HG02981 (cell line): Measurements from ENCODE around the gene PRKN.
"Not testable (repeated sequence)": the region's sequence is repeated elsewhere in the genome, so short reads cannot be mapped to it uniquely, and the experiment has no call there.

ENCODE experiments used
- ATAC-seq: cut with Tn5 transposase; IDR thresholded peaks from one replicate; pipeline ENCODE4 v1.9.1; 2021; ENCODE audit warnings: mild to moderate bottlenecking, moderate library complexity; ENCODE audit not compliant: unreplicated experiment

PRKN gene

GRCh38 chr6:161313940-161314509, 1413.5 kb downstream of the PRKN start:
- ATAC-seq, result no peak

- not testable (repeated sequence) for ATAC-seq
Measured at GRCh38 chr6:161313475-161313874, 1414.1 kb downstream of the PRKN start.

GRCh38 chr6:161309774-161310173, 1417.8 kb downstream of the PRKN start:
- ATAC-seq, result not testable (repeated sequence)

- no peak for ATAC-seq
Measured at GRCh38 chr6:161308075-161308655, 1419.4 kb downstream of the PRKN start.

- no peak for ATAC-seq
Measured at GRCh38 chr6:161305860-161306259, 1421.7 kb downstream of the PRKN start.

- no peak for ATAC-seq
Measured at GRCh38 chr6:161303628-161304340, 1423.8 kb downstream of the PRKN start.

- ATAC-seq, result no peak
Measured at GRCh38 chr6:161302949-161303348, 1424.6 kb downstream of the PRKN start.

GRCh38 chr6:161301338-161301737, 1426.2 kb downstream of the PRKN start:
- no peak for ATAC-seq

GRCh38 chr6:161300823-161301222, 1426.7 kb downstream of the PRKN start:
- no peak for ATAC-seq

GRCh38 chr6:161299726-161300125, 1427.8 kb downstream of the PRKN start:
- ATAC-seq, result no peak
